Neural progenitor cell (in vitro differentiated cells): ENCODE data around the gene GSTA4. TPM values are rescaled to one million over a fixed set of nuclear protein-coding genes. Genes with fewer than 3 reads are reported as not detected.

Experiments
- DNase-seq: peaks from one replicate; pipeline ENCODE4 v3.0.0-alpha.2; 2016; ENCODE audit warnings: low spot score
- H2AFZ ChIP-seq: fragments of 200-600 bp; sonication (generic); replicated peaks from 2 replicates; pipeline ENCODE4 v1.6.1; 2016; ENCODE audit warnings: antibody characterized with exemption
- H3F3A ChIP-seq: fragments of 200-600 bp; sonication (generic); 2 replicates; pipeline ENCODE4 v1.6.1; 2016; ENCODE audit warnings: antibody characterized with exemption, low read depth
- H3K27ac ChIP-seq: fragments of 200-600 bp; sonication (generic); 2 replicates; pipeline ENCODE4 v1.5.1; 2016; ENCODE audit warnings: mild to moderate bottlenecking
- H3K27me3 ChIP-seq: fragments of 200-600 bp; sonication (generic); 2 replicates; pipeline ENCODE4 v1.6.1; 2016; ENCODE audit warnings: mild to moderate bottlenecking, moderate library complexity
- H3K36me3 ChIP-seq: fragments of 200-600 bp; sonication (generic); 2 replicates; pipeline ENCODE4 v1.5.1; 2016
- H3K4me1 ChIP-seq: fragments of 200-600 bp; sonication (generic); 2 replicates; pipeline ENCODE4 v1.6.1; 2016; ENCODE audit warnings: mixed run types
- H3K4me2 ChIP-seq: fragments of 200-600 bp; sonication (generic); 2 replicates; pipeline ENCODE4 v1.6.1; 2016
- H3K4me3 ChIP-seq: fragments of 200-600 bp; sonication (generic); 2 replicates; pipeline ENCODE4 v1.5.1; 2016
- H3K79me2 ChIP-seq: fragments of 200-600 bp; sonication (generic); 2 replicates; pipeline ENCODE4 v1.6.1; 2016; ENCODE audit warnings: low read depth
- H3K9ac ChIP-seq: fragments of 200-600 bp; sonication (generic); 2 replicates; pipeline ENCODE4 v1.6.1; 2016
- H3K9me3 ChIP-seq: fragments of 200-600 bp; sonication (generic); 2 replicates; pipeline ENCODE4 v1.5.1; 2016; ENCODE audit warnings: low read depth
- H4K20me1 ChIP-seq: fragments of 200-600 bp; sonication (generic); 2 replicates; pipeline ENCODE4 v1.6.1; 2016; ENCODE audit warnings: low read depth
- H3K27ac Mint-ChIP-seq: 3 replicates; pipeline ENCODE4 v1.8.0; 2021; ENCODE audit warnings: mixed read lengths
- H3K27me3 Mint-ChIP-seq: 2 replicates; pipeline ENCODE4 v1.8.0; 2022; ENCODE audit warnings: low read depth, mild to moderate bottlenecking, inconsistent platforms, moderate library complexity, mixed read lengths; ENCODE audit not compliant: insufficient read depth
- H3K36me3 Mint-ChIP-seq: 3 replicates; pipeline ENCODE4 v1.8.0; 2021; ENCODE audit warnings: mixed read lengths
- H3K4me1 Mint-ChIP-seq: 3 replicates; pipeline ENCODE4 v1.8.0; 2021; ENCODE audit warnings: mixed read lengths
- H3K4me3 Mint-ChIP-seq: 3 replicates; pipeline ENCODE4 v1.8.0; 2021; ENCODE audit warnings: mild to moderate bottlenecking, moderate library complexity, mixed read lengths
- H3K9me3 Mint-ChIP-seq: 3 replicates; pipeline ENCODE4 v1.8.0; 2020; ENCODE audit warnings: mixed read lengths
- EZH2 ChIP-seq: fragments of 200-600 bp; sonication (generic); IDR thresholded peaks from 2 replicates; pipeline ENCODE4 v1.6.1; 2017; ENCODE audit warnings: antibody characterized with exemption, mild to moderate bottlenecking, moderate library complexity
- EZH2phosphoT487 ChIP-seq: fragments of 200-600 bp; sonication (generic); IDR thresholded peaks from 2 replicates; pipeline ENCODE4 v1.6.1; 2017; ENCODE audit warnings: antibody characterized with exemption
- total RNA-seq: library from RNA; depleted of rRNA; stranded (reverse); fragments of >200 nt; gene quantifications from 2 replicates; pipeline ENCODE4 v1.2.3, GENCODE V29; 2015; ENCODE audit warnings: low replicate concordance
- TF ChIP-seq, protein P1 (sequence below): fragments of 200-600 bp; sonication (generic); IDR thresholded peaks from 2 replicates; pipeline ENCODE4 v1.5.1; 2017; ENCODE audit warnings: antibody characterized with exemption, mild to moderate bottlenecking

Gene GSTA4
- total RNA-seq, 1 donor from 2014 or later: 113 TPM

DNA sequence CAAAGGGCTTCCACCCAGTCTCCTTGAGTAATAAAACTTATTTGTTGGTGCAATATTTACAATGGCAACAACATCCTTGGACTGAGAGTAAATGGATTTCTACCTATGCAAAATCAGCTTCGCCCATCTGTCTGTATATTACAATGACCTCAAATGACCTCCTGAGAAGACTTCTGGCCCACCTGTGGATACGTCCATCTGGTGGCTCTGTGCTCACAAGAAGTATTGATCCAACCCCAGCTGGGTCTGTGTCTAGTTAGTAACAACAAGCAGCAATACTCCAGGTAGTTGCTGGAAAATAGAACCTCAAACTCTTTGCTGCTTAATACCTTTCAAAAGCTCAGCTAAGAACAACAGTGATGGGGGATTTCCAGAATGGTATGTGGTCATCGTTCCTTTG is 34.7 kb upstream of the GSTA4 start:
- Histone ChIP-seq H2AFZ (no peak overlapping the region), H3K36me3 (peaks cover 10% of the 10 kb centered on the region), H3K27ac (no peak overlapping the region), H3K4me1 (no peaks in the 10 kb centered on the region), H3K9me3 (no peaks in the 10 kb centered on the region), H3K4me3 (no peak overlapping the region), H3F3A (no peaks in the 10 kb centered on the region), H3K27me3 (no peaks in the 10 kb centered on the region), H3K79me2 (no peaks in the 10 kb centered on the region), H4K20me1 (no peaks in the 10 kb centered on the region), H3K4me2 (no peak overlapping the region), H3K9ac (no peak overlapping the region)
- no peaks in the 10 kb centered on the region for H3K4me1 Mint-ChIP-seq
- H3K27ac Mint-ChIP-seq: no peak overlapping the region
- no peak overlapping the region for H3K4me3 Mint-ChIP-seq
- H3K36me3 Mint-ChIP-seq: peaks cover 30% of the 10 kb centered on the region
- TF ChIP-seq EZH2phosphoT487 (no peak), EZH2 (no peak)
- TF ChIP-seq, protein P1, sequence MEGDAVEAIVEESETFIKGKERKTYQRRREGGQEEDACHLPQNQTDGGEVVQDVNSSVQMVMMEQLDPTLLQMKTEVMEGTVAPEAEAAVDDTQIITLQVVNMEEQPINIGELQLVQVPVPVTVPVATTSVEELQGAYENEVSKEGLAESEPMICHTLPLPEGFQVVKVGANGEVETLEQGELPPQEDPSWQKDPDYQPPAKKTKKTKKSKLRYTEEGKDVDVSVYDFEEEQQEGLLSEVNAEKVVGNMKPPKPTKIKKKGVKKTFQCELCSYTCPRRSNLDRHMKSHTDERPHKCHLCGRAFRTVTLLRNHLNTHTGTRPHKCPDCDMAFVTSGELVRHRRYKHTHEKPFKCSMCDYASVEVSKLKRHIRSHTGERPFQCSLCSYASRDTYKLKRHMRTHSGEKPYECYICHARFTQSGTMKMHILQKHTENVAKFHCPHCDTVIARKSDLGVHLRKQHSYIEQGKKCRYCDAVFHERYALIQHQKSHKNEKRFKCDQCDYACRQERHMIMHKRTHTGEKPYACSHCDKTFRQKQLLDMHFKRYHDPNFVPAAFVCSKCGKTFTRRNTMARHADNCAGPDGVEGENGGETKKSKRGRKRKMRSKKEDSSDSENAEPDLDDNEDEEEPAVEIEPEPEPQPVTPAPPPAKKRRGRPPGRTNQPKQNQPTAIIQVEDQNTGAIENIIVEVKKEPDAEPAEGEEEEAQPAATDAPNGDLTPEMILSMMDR: no peak
- peaks cover 2% of the 10 kb centered on the region for H3K27me3 Mint-ChIP-seq
- no peak for DNase-seq
- no peaks in the 10 kb centered on the region for H3K9me3 Mint-ChIP-seq

DNA sequence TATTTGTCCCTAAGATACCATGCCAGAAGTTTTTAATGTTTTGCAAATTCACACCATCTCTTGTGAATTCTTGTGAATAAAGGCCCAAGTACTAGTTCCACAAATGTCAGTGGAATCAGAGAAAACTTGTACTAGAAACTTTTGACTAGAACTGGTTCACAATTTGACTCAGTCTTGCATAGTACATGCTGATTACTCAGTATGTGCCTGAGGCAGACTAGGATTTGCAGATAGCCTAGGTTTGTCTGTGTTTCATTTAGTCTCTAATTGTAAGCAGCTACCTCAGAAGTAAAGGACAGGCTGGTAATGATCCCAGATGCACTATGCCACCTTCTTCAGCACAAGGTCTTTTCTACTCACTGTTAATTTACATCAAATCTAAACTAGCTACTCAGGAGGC is 34.2 kb upstream of the GSTA4 start:
- Histone ChIP-seq H3K4me2 (no peak overlapping the region), H3K4me3 (no peak overlapping the region), H3K27ac (no peak overlapping the region), H3K9ac (no peak overlapping the region), H3K4me1 (no peaks in the 10 kb centered on the region), H3F3A (no peaks in the 10 kb centered on the region), H3K27me3 (no peaks in the 10 kb centered on the region), H3K79me2 (no peaks in the 10 kb centered on the region), H3K9me3 (no peaks in the 10 kb centered on the region), H3K36me3 (peaks cover 10% of the 10 kb centered on the region), H2AFZ (no peak overlapping the region), H4K20me1 (no peaks in the 10 kb centered on the region)
- no peak overlapping the region for H3K27ac Mint-ChIP-seq
- H3K4me1 Mint-ChIP-seq: no peaks in the 10 kb centered on the region
- no peak for DNase-seq
- H3K9me3 Mint-ChIP-seq: no peaks in the 10 kb centered on the region
- peaks cover 27% of the 10 kb centered on the region for H3K36me3 Mint-ChIP-seq
- peaks cover 2% of the 10 kb centered on the region for H3K27me3 Mint-ChIP-seq
- TF ChIP-seq EZH2phosphoT487: no peak
- TF ChIP-seq EZH2: no peak
- TF ChIP-seq, protein P1: no peak
- no peak overlapping the region for H3K4me3 Mint-ChIP-seq

GRCh38 chr6:53028467-53028866 is 33.4 kb upstream of the GSTA4 start:
- H3K27me3 ChIP-seq: no peaks in the 10 kb centered on the region
- DNase-seq: no peak
- H3K27ac Mint-ChIP-seq: peak overlapping the region; percentile 12
- H3K9me3 ChIP-seq: no peaks in the 10 kb centered on the region
- no peak overlapping the region for H3K27ac ChIP-seq
- no peaks in the 10 kb centered on the region for H3K79me2 ChIP-seq
- no peaks in the 10 kb centered on the region for H3K4me1 ChIP-seq
- H4K20me1 ChIP-seq: no peaks in the 10 kb centered on the region
- H3K4me2 ChIP-seq: no peak overlapping the region
- no peak overlapping the region for H3K4me3 ChIP-seq
- H2AFZ ChIP-seq: no peak overlapping the region
- H3K27me3 Mint-ChIP-seq: peaks cover 2% of the 10 kb centered on the region
- H3K36me3 Mint-ChIP-seq: peaks cover 26% of the 10 kb centered on the region
- TF ChIP-seq EZH2phosphoT487: no peak
- TF ChIP-seq EZH2: no peak
- TF ChIP-seq, protein P1: no peak
- H3K36me3 ChIP-seq: peaks cover 10% of the 10 kb centered on the region
- no peak overlapping the region for H3K4me3 Mint-ChIP-seq
- H3F3A ChIP-seq: no peaks in the 10 kb centered on the region
- no peak overlapping the region for H3K9ac ChIP-seq
- no peaks in the 10 kb centered on the region for H3K4me1 Mint-ChIP-seq
- no peaks in the 10 kb centered on the region for H3K9me3 Mint-ChIP-seq
